MV-4-11 (cell line): ENCODE data around the gene PTX3.

Experiments
- DNase-seq: peaks from one replicate; lab custom pipeline; 2025; lab: John Stamatoyannopoulos, UW

PTX3 gene

DNA sequence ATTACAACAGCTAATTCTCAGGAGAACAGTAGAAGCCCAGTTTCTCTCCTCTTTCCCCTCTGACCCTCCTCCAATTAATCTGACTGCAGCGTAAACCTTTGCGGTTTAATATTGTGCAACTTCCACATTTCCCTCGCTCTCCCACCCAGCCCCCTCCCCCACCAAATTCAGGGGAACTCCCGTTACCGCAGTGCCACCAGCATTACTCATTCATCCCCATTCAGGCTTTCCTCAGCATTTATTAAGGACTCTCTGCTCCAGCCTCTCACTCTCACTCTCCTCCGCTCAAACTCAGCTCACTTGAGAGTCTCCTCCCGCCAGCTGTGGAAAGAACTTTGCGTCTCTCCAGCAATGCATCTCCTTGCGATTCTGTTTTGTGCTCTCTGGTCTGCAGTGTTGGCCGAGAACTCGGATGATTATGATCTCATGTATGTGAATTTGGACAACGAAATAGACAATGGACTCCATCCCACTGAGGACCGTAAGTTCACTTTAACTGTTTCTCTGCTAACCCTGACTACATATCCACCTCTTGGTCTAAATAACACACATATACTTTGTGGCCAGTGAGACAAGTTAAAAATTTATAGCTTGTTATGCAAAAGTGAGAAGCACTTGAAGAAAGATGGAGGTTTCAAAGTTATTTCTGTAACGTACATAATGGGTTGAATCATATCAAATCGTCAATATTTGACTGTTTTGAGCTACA, at the start of gene PTX3:
PTX3 (plus strand) TSS at position 268 of the 709 bp plus-strand sequence; CDS start at position 352, 84 bp downstream.
- DNase-seq, result peak; percentile 77

DNA sequence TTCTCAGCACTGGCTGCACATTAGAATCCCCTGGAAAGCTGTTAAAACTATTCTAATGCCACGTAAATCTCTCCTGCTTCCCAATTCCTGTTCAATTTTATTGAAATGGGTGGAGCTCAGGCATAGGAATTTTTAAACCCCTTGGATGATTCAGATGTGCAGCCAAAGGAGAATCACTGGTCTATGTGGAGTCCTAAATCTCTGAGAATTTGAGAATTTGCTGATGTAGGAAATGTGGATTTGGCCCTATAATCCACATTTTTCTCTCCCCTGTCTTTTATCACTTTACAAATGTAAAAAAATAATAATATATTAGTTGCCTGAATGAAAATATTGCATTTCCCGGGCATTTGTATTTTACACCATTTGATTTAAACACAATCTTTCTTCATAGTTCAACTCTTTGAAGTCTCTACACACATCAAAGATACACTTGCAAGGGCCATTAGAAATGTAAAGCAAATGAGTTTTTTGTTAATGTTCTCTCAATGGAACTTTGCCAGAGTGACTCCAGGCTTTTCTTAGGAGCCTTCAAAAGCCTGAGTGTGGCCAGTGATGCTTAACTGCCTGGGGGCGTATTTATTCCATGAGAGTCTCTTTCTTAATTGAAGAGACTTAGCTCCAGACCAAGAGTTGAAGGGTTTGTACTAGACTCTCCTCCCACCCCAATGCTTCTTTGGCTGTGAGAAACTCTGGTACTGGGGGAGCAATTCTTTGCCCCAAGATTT, 48.8 kb upstream of the PTX3 start:
- DNase-seq, result no peak

DNA sequence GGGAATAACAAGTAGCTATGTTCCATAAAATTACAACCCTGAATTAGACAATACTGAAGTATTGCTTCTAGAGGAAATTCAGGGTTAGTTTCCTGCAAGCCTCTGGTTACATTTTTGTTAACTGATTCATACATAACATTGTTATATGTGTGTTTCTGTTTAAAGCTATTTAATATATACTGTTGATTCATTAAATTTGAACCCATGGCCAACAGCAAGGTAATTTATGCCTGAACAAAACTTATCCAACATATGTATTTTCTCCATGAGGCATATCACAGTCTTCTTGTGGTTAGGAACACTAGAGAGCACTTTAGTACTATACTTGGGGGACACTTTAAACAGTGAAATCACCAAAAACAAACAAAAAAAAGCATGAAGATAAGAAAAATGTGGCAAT, 47.7 kb upstream of the PTX3 start:
- DNase-seq, result no peak

DNA sequence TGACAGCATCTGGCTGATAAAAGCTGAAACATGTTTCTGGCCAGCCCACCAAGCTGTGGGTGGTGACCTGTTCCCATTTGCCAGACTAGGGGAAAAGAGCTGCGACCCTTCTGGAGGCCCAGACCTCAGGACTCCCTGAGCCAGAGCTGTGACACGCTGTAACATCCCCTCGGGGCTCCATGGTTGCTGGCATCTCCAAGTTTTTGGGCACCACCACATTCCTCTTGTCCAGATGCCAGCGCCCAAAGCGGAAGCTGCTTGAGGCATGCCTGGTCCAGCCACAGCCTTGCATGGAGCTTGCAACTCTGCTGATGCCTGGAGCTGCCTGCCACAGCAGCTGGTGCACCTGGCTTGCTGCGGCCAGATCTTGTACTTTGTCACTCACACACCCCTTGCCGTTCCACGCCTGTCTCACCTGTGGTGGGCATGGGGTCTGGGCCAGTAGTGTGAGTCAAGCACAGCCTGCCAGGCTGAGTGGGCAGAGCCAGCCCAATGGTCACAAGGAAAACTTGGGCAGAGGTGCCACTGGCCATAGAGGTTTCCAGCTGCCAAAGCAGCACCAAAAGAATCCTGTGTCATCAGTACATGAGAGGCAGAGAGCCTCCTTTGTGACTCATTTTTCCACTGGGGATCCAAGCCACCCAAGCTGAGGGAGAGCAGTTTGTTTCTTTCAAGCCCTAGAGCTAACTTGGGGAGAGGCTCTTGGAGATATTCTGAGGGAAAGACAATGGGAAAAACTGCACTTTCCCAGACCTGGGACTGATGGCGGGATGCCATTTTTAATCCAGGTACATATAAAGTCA, 45.7 kb upstream of the PTX3 start:
- DNase-seq, result no peak

DNA sequence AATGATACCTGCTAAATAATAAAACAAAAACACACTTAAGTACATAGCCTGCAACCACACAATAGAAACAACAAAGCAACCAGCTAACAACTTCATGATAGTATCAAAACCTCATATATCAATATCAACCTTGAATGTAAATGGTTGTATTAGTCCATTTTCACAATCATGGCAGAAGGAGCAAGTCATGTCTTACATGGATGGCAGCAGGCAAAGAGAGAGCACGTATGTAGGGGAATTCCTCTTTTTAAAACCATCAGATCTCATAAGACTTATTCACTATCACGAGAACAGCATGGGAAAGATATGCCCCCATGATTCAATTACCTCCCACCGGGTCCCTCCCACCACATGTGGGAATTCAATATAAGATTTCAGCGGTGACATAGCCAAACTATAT, 44.5 kb upstream of the PTX3 start:
- no peak for DNase-seq

DNA sequence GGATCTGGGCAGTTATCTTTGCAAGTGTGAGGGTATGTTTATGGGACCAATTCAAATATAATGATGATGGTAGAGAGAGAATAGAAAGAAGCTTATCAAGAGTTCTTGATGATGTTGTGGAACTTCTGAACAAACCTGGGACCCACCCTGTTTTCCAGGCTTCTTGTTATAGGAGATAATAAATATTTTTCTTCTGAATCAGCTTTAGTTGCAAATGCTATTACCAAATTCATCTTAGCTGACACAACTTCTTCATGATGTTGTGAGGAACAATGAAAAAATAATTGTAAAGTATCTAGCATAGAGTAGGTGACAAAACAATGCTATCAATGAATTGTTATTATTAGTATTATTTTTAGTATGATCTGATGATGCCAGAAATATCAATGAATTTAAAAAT, 43.5 kb upstream of the PTX3 start:
- no peak for DNase-seq

DNA sequence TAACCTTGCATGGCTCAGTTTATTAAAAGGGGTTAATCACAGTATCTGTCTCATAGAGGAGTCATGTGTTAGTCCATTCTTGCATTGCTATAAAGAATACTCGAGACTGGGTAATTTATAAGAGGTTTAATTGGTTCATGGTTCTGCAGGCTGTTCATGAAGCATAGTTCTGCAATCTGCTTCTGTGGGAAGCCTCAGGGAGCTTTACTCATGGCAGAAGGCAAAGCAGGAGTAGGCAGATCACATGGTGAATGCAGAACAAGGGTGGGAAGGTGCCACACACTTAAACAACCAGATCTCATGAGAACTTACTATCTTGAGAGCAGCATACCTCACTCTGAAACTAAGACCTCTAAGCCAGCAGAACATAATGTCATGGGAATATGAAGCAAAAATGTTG, 42.2 kb upstream of the PTX3 start:
- no peak for DNase-seq

DNA sequence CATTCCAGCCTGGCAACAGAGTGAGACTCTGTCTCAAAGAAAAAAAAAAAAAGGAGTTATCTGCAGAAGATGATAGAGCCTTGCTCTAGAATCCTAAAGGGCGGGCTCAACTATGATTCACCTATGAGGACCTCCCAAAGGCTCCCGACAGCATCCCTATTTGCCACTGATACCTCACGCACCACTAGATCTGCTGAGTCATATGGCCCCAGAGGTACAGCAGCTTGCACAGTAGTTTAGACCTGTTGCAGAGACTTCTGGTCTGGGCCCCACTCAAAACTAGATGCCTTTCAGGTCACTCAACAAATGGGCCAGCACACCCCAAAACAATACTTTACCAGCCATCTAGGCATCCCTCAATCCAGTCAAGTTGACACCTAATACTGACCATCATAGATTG, 38.1 kb upstream of the PTX3 start:
- no peak for DNase-seq

DNA sequence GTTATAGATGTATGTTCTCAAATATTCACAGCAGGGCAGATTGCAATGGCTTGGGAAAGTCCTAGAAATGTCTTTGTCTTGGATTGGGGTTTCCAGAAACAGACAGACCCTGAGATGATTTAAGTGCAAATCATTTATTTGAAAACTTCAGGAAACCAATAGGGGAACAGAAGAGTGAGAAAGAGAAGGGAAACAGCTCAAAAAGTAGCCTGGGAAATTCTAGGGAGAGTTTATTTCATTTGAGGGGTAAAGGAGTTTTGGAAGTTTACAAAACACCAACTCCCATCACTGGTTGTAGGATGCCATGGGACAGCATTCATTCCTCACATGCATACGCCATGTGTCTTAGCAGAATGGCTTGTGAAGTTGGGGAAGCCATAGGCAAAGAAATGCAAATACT, 32.3 kb upstream of the PTX3 start:
- no peak for DNase-seq

DNA sequence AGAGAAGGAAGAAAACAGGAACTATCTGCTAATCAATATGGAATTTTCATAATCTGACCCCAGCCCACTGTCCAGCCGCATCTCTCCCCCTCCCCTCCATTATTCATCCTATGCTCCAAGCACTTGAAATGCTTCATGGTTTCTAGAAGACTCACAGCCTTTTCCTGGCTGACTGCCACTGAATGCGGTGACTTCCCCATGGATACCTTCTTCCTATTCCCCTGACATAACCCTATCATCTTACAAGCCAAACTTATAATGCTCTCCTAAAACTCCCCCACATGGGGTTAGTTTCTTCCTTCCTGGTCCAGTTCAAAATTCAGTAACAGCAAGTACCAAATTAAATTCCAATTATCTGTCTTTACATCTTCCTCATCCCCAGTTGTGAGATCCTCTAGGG, 31.2 kb upstream of the PTX3 start:
- no peak for DNase-seq

DNA sequence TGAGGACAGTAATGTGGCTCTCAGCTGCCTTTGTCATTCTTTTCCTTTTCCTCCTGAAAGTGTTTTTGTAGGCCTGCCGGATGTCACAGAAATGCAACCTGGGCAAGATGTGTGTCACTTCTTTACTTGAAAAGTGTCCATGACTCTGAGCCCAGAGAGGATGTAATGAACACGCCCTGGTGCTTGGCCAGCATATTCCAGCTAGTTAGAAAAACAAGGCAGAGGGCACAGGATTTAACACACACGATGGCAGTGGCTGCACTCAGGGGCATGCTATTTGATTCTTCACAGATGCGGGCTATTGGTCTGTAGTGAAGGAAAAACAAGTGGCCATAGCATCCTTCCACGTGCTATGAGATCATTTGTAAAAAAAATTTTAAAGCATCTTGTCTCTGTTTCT, 30.3 kb upstream of the PTX3 start:
- no peak for DNase-seq

DNA sequence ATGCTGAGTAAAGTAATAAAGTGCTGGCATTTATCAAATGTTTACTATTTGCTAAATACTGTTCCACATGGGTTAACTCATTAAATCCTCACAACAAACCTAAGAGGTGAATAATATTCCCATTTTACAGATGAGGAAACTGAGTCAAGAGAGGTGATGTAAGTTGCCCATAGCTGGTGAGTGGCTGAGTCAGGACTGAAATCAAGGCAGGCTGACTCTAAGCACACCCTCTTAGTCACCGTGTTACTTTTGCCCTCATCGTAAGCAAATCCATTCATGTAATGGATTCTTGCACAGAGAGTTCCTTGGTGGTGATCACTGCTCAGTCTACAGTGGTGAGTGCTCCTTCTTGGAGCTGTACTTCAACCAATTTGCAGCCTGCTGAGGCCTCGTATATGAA, 28.9 kb upstream of the PTX3 start:
- DNase-seq, result no peak

DNA sequence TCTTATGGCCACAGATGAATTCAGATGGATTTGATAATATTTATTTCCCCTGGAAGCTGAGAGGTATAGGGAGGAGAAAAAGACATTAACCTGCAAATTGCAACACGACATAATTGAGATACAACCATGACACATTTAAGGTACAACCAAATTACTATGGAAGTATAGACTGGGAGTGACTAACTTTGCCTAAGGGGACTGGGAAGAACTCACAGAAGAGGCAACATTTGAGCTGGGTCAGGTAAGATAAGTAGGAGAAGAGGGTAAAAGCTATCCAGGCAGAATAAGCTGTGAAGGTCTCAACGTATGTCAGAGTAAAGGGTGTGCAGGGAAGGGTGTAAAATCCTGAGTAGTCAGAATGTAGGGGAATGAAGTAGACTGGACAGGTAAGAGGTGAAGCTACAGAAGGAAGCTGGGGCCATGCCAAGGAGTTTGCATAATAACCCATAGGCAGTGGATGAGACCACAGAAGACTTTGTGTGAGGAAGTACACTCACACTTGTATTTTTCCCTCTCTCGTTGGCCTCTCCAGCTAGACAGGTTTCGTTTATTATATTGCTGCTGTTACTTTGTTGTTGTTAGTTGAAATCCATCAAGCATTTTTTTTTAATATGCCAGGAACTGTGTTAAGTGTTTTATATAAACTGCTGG, 28.0 kb upstream of the PTX3 start:
- DNase-seq, result no peak

DNA sequence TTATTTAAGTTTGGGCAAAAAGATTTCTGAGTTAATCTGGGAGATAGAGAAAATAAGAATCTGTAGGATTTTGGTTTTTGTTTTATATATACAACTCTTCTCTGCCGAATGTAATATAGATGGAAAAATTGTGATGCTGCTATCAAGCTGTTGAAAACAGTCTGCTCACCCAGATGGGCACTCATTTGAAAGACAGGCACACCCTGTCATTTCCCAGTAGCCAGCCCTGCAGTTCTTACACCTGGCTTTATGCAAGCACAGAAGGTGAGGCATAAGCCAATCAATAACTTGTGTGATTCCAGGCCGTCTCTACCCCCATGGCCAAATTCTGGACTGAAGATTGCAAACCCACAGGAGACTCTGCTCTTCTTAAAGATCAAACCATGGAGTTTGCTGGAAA, 27.1 kb upstream of the PTX3 start:
- DNase-seq, result no peak

DNA sequence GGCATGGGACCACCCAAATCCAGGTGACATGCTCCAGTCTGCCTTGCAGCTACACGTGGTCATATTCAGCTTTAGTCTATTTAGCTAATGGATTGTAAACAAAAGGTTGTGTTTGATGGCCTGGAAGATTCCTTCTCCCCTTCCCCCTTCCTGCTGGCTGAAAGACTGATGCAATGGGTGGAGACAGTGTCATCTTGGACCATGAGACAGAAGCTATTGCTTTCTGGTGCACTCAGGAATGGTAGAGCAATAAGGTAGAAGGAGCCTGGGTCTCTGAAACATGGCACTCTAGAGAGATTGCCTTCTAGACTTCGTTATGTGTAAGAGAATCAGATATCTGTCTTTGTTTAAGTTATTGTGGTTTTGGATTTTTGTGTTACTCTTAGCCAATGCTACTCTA, 25.7 kb upstream of the PTX3 start:
- DNase-seq, result no peak

DNA sequence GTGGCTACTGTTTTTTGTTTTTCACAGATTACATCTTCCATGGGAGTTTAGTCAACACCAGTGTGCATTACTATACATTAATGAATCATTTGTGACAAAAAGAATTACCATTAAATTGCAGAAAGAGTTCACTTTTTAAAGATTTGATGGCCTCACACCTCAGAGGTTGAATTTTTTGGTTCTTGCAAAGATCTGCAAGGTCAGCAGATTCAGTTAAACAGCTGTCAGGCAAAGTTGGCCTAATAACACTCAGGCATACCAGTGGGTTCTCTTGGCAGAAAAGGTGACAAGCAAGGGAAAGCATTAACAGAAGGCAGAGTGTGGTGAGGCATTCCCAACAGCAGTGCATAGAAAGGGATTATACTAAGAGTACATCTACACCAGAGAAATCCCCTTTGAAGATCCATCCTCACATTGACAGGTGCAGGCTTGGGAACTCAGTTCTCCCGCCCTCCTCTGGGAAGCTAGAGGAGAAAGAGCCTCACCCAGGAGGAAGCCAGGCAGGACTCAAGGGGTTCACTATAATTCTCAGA, 24.3 kb upstream of the PTX3 start:
- DNase-seq, result no peak

DNA sequence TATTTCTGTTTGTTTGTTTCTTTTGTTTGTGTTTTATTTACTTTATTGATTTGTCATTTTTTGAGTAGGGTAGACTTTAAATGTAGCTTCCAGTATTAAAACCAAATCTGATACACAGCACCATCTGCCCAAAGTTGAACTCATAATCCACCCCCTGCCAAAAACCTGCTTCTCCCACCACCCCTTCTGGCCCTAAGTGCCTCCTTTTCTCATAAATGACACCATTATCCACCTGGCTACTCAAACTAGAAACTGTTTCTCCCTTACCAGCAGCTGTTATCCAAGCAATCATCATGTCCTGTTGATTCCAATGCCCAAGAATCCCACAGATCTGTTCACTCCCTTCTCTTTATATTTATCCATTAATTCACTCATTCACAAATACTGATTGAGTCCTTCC, 21.8 kb upstream of the PTX3 start:
- DNase-seq, result no peak

DNA sequence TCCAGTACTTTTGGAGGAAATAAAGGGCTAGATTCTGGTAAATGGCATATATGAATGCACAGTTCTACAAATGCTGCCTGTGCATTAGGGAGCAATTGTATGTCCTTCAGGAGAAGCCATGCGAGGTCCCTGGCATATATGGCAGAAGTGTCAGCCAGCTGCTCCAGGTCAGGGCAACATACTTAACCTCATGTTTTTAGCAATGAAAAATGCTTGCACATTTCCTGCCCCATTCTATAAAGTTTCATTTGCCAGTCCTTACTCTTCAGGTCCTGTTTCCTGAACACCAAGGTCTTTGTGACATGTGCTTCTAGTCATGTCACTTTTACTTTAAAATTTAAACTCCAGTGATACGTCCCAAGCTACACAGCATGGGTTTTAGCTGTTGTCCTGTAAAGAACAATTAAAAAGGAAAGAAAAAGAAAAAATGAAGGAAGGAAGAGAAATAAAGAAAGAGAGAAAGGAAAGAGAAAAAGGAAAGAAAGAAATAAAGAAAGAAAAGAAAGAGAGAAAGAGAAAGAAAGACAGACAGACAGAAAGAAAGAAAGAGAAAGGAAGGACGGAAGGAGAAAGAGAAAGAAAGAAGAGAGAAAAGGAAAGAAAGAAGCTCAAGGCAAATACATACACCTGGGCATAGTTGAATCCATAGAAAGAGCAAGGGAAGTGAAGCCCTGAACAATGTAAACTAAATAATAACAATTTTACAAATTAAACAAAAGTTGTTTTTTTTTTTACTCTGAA, 20.1 kb upstream of the PTX3 start:
- DNase-seq, result no peak

DNA sequence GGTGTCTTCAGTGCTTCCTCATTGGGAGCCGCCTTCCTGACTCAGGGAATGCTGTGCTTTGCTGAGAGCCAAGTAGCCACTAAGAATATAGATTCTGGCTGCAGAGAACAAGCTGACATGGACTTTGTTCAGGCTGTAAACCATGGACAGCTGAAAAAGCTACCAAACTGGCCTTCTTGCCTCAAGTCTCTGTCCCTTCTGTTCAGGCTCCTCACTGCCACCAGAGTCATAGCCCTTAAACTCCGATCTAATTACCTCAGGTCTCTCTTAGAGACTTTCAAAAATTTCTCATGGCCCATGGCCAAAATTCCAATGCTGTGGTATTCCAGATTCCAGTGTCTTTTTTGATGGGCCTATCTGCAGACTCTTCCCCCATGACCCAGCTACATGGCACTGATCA, 19.4 kb upstream of the PTX3 start:
- no peak for DNase-seq

DNA sequence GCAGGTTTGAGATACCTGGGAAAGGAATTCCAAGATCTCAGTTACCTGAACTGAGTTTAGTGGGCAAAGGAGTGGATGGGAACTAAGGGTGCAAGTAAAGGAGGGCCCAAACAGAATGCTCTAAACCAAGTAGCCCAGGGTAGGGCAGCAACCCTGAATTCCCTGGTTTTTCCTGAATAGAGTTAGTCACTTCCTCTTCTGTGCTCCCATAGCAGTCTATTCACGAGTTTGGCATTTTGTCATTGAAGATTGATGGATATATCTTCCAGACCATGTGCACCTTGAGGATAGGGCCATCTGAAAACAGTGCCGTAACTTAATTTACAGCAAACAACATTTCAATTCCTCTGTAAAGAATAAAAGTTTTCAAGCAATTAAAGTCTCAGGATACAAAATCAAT, 18.5 kb upstream of the PTX3 start:
- DNase-seq, result no peak

DNA sequence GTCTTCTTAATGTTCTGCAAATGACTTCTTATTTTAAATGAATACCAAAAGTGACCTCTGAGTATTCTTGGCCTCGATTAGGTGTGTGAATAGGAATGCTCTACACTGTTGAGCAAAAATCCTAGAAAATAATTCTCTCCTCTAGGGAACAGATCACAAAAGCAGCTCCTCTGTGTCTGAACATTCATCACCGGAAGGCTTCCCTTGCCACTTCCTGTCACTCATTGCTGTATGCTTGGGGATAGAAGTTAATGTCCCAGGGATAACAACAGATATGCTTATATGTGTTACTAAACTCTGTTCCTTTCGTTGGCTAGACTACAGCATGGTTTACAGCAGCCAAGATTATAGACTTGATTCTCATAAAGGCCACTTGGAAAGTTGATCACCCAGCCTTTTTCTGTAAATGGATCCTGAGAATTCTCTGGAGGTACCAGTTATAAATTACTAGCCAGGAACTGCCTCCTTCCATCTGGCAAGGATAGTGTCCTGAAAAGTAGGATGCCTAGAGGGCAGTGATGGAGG, 16.0 kb upstream of the PTX3 start:
- DNase-seq, result no peak
